HG02970 (cell line): ENCODE results near the gene EPHB2.
"Not testable (repeated sequence)": the region's sequence is repeated elsewhere in the genome, so short reads cannot be mapped to it uniquely, and the experiment has no call there.

Experiments
- ATAC-seq: cut with Tn5 transposase; IDR thresholded peaks from one replicate; pipeline ENCODE4 v1.9.1; 2021; ENCODE audit warnings: mild to moderate bottlenecking, moderate library complexity, moderate number of reproducible peaks; ENCODE audit not compliant: unreplicated experiment, low FRiP score

The EPHB2 gene

GRCh38 chr1:22921452-22922126 lies 210.9 kb downstream of the EPHB2 start:
- no peak for ATAC-seq

- no peak for ATAC-seq
Observed at GRCh38 chr1:22922640-22923039, 212.0 kb downstream of the EPHB2 start.

GRCh38 chr1:22925111-22925510 lies 214.5 kb downstream of the EPHB2 start:
- no peak for ATAC-seq

GRCh38 chr1:22930240-22930912 lies 219.7 kb downstream of the EPHB2 start:
- no peak for ATAC-seq

GRCh38 chr1:22932803-22933470 lies 222.3 kb downstream of the EPHB2 start:
- ATAC-seq: no peak

GRCh38 chr1:22935433-22935832 lies 224.8 kb downstream of the EPHB2 start:
- ATAC-seq: no peak

- no peak for ATAC-seq
Observed at GRCh38 chr1:22936681-22937080, 226.0 kb downstream of the EPHB2 start.

- no peak for ATAC-seq
Observed at GRCh38 chr1:22941257-22941656, 230.6 kb downstream of the EPHB2 start.

GRCh38 chr1:22944346-22945055 lies 233.9 kb downstream of the EPHB2 start:
- no peak for ATAC-seq

- ATAC-seq: not testable (repeated sequence)
Observed at GRCh38 chr1:22945171-22945570, 234.5 kb downstream of the EPHB2 start.

GRCh38 chr1:22949822-22950331 lies 239.2 kb downstream of the EPHB2 start:
- ATAC-seq: no peak

GRCh38 chr1:22951796-22952195 lies 241.2 kb downstream of the EPHB2 start:
- no peak for ATAC-seq

- ATAC-seq: no peak
Observed at GRCh38 chr1:22952694-22953056, 242.0 kb downstream of the EPHB2 start.

- ATAC-seq: no peak
Observed at GRCh38 chr1:22953057-22953739, 242.6 kb downstream of the EPHB2 start.

GRCh38 chr1:22953740-22954141 lies 243.1 kb downstream of the EPHB2 start:
- no peak for ATAC-seq

- no peak for ATAC-seq
Observed at GRCh38 chr1:22955146-22955545, 244.5 kb downstream of the EPHB2 start.

- ATAC-seq: no peak
Observed at GRCh38 chr1:22957066-22957465, 246.4 kb downstream of the EPHB2 start.

GRCh38 chr1:22958556-22958955 lies 247.9 kb downstream of the EPHB2 start:
- ATAC-seq: no peak

- ATAC-seq: no peak
Observed at GRCh38 chr1:22959545-22960360, 249.1 kb downstream of the EPHB2 start.
